Smooth muscle cell (in vitro differentiated cells): ENCODE data around the gene PKD1L1. TPM values are rescaled to one million over a fixed set of nuclear protein-coding genes. Genes with fewer than 3 reads are reported as not detected.

ENCODE experiments used
- DNase-seq: peaks from one replicate; lab custom pipeline; 2025; ENCODE audit not compliant: unreplicated experiment; lab: John Stamatoyannopoulos, UW
- H2AFZ ChIP-seq: fragments of 200-600 bp; sonication (generic); 2 replicates; pipeline ENCODE4 v1.6.0; 2016; ENCODE audit warnings: antibody characterized with exemption, low read depth, mild to moderate bottlenecking
- H3F3A ChIP-seq: fragments of 200-600 bp; sonication (generic); 2 replicates; pipeline ENCODE4 v1.6.0; 2017; ENCODE audit warnings: antibody characterized with exemption, low read depth
- H3K27ac ChIP-seq: fragments of 200-600 bp; sonication (generic); 2 replicates; pipeline ENCODE4 v1.5.1; 2016; ENCODE audit warnings: low read depth, mild to moderate bottlenecking
- H3K27me3 ChIP-seq: fragments of 200-600 bp; sonication (generic); 2 replicates; pipeline ENCODE4 v1.6.1; 2016; ENCODE audit warnings: low read depth, mild to moderate bottlenecking
- H3K36me3 ChIP-seq: fragments of 200-600 bp; sonication (generic); 2 replicates; pipeline ENCODE4 v1.5.1; 2016; ENCODE audit warnings: low read depth
- H3K4me1 ChIP-seq: fragments of 200-600 bp; sonication (generic); 2 replicates; pipeline ENCODE4 v1.5.1; 2016; ENCODE audit warnings: low read depth
- H3K4me2 ChIP-seq: fragments of 200-600 bp; sonication (generic); 2 replicates; pipeline ENCODE4 v1.6.0; 2016; ENCODE audit warnings: mild to moderate bottlenecking
- H3K4me3 ChIP-seq: fragments of 200-600 bp; sonication (generic); 2 replicates; pipeline ENCODE4 v1.5.1; 2016; ENCODE audit warnings: mild to moderate bottlenecking
- H3K79me2 ChIP-seq: fragments of 200-600 bp; sonication (generic); 2 replicates; pipeline ENCODE4 v1.6.0; 2016; ENCODE audit warnings: low read depth, mild to moderate bottlenecking
- H3K9ac ChIP-seq: fragments of 200-600 bp; sonication (generic); 2 replicates; pipeline ENCODE4 v1.6.0; 2016; ENCODE audit warnings: low read depth
- H3K9me3 ChIP-seq: fragments of 200-600 bp; sonication (generic); replicated peaks from 2 replicates; pipeline ENCODE4 v1.5.1; 2016; ENCODE audit warnings: low read depth
- H4K20me1 ChIP-seq: fragments of 200-600 bp; sonication (generic); 2 replicates; pipeline ENCODE4 v1.6.0; 2016; ENCODE audit warnings: low read depth
- CTCF ChIP-seq: fragments of 200-600 bp; sonication (generic); IDR thresholded peaks from 2 replicates; pipeline ENCODE4 v1.5.1; 2017; ENCODE audit warnings: borderline replicate concordance, mild to moderate bottlenecking, antibody characterized with exemption; ENCODE audit not compliant: insufficient read depth, poor library complexity, severe bottlenecking
- WGBS: methylation state at CpG from one replicate; pipeline ENCODE4 v1.1.7; 2016; ENCODE audit warnings: low lambda C conversion rate; 5-methylcytosine and 5-hydroxymethylcytosine counted together
- polyA plus RNA-seq: library from polyadenylated mRNA; unstranded; fragments of >200 nt; fragmentation: Nextera tagmentation; extraction: Ambion mirVana; gene quantifications from 2 replicates; pipeline ENCODE4 v1.2.1, GENCODE V29; 2016
- total RNA-seq: library from RNA; depleted of rRNA; stranded (reverse); fragments of >200 nt; gene quantifications from 2 replicates; pipeline ENCODE4 v1.2.3, GENCODE V29; 2014

The PKD1L1 gene
- total and polyA plus RNA-seq, 2 experiments from 2014 or later, result 0.04 to 0.06 TPM

- no peaks in the 10 kb centered on the region for H3K9me3 ChIP-seq
- H4K20me1 ChIP-seq, result no peaks in the 10 kb centered on the region
- no peaks in the 10 kb centered on the region for H3K27me3 ChIP-seq
- WGBS, result 97% methylated on average over 5 of the region's 5 CpGs
- H3K4me1 ChIP-seq, result no peaks in the 10 kb centered on the region
- H3K4me2 ChIP-seq, result no peak overlapping the region
- H3K79me2 ChIP-seq, result no peaks in the 10 kb centered on the region
- DNase-seq, result no peak
- peaks cover 31% of the 10 kb centered on the region for H3K36me3 ChIP-seq
- no peak overlapping the region for H3K9ac ChIP-seq
- no peak overlapping the region for H3K27ac ChIP-seq
- no peak for TF ChIP-seq CTCF
- no peaks in the 10 kb centered on the region for H3F3A ChIP-seq
- no peak overlapping the region for H2AFZ ChIP-seq
- no peak overlapping the region for H3K4me3 ChIP-seq
Observed at GRCh38 chr7:47965456-47965855, 17.2 kb upstream of the PKD1L1 start.

DNA sequence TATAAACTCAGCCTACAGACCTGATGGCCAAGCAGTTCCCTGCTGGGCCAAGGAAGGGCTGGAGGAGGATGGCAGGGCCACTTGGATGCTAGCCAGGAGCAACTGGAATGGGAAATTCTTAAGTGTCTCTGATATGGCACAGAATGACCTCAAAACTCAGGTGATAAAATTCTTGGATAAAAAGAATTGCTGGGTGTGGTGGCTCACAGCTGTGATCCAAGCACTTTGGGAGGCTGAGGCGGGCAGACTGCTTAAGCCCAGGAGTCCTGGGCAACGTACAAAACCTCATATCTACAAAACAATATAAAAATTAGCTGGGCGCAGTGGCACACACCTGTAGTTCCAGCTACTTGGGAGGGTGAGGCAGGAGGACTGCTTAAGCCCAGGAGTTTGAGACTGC is 14.0 kb upstream of the PKD1L1 start:
- Histone ChIP-seq H3K9me3 (no peaks in the 10 kb centered on the region), H3K27me3 (no peaks in the 10 kb centered on the region), H3K79me2 (no peaks in the 10 kb centered on the region), H3K27ac (no peak overlapping the region), H2AFZ (no peak overlapping the region), H3K4me1 (no peaks in the 10 kb centered on the region), H4K20me1 (no peaks in the 10 kb centered on the region), H3K4me3 (no peak overlapping the region), H3K36me3 (peaks cover 27% of the 10 kb centered on the region), H3F3A (no peaks in the 10 kb centered on the region), H3K4me2 (no peak overlapping the region), H3K9ac (no peak overlapping the region)
- DNase-seq, result no peak
- no peak for TF ChIP-seq CTCF
- WGBS, result 99% methylated on average over 3 of the region's 3 CpGs

GRCh38 chr7:47957156-47957555 is 8.9 kb upstream of the PKD1L1 start:
- H3K4me2 ChIP-seq, result no peak overlapping the region
- H3K27ac ChIP-seq, result no peak overlapping the region
- no peaks in the 10 kb centered on the region for H3F3A ChIP-seq
- no peak for TF ChIP-seq CTCF
- H3K4me1 ChIP-seq, result no peaks in the 10 kb centered on the region
- no peaks in the 10 kb centered on the region for H4K20me1 ChIP-seq
- no peak for DNase-seq
- no peak overlapping the region for H2AFZ ChIP-seq
- no peaks in the 10 kb centered on the region for H3K9me3 ChIP-seq
- no peak overlapping the region for H3K4me3 ChIP-seq
- no peak overlapping the region for H3K9ac ChIP-seq
- no peaks in the 10 kb centered on the region for H3K36me3 ChIP-seq
- no peaks in the 10 kb centered on the region for H3K27me3 ChIP-seq
- no peaks in the 10 kb centered on the region for H3K79me2 ChIP-seq
- 92% methylated on average over 6 of the region's 6 CpGs for WGBS

DNA sequence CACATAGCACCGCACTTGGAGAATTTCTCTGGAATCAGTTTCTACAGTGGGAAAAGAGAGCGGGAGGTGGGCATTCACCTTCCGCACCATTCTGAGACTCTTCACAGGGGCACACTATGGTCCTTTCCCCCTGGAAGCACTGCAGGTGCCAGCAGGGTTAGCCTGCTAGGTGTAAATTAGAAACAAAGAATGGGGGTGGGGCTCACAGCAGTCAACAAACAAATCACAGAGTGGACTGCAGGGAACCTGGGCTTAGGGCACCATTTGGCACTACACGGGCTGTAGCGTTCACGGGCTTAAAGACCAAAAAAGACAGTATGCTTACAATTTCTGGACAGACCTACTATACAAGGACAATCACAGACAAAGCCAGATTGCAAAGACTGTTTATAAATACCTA is 8.0 kb upstream of the PKD1L1 start:
- no peak overlapping the region for H2AFZ ChIP-seq
- no peak overlapping the region for H3K4me2 ChIP-seq
- H3K9me3 ChIP-seq, result no peaks in the 10 kb centered on the region
- H3K79me2 ChIP-seq, result no peaks in the 10 kb centered on the region
- H3K27ac ChIP-seq, result no peak overlapping the region
- H3K4me3 ChIP-seq, result no peak overlapping the region
- no peaks in the 10 kb centered on the region for H3K4me1 ChIP-seq
- H3K36me3 ChIP-seq, result no peaks in the 10 kb centered on the region
- H3K9ac ChIP-seq, result no peak overlapping the region
- no peak for TF ChIP-seq CTCF
- DNase-seq, result no peak
- H3F3A ChIP-seq, result no peaks in the 10 kb centered on the region
- H3K27me3 ChIP-seq, result no peaks in the 10 kb centered on the region
- WGBS, result 86% methylated on average over 6 of the region's 6 CpGs
- no peaks in the 10 kb centered on the region for H4K20me1 ChIP-seq
